K562 (cell line): ENCODE measurements around the gene AKT1S1. TPM values are rescaled to one million over a fixed set of nuclear protein-coding genes. Genes with fewer than 3 reads are reported as not detected.

ENCODE experiments used
- ATAC-seq: fragments of 200-7000 bp; cut with Tn5 transposase; 3 replicates; pipeline ENCODE4 v1.9.1; 2020; ENCODE audit warnings: moderate library complexity
- Bru-seq: library from RNA; stranded (reverse); fragments of 400-500 nt; gene quantifications from one replicate; lab custom pipeline; 2021; lab: Mats Ljungman, UMichigan
- BruChase-seq, 2 experiments: library from RNA; stranded (reverse); fragments of 400-500 nt; gene quantifications; one replicate each; lab custom pipeline; 2021; lab: Mats Ljungman, UMichigan
- BruUV-seq: library from RNA; stranded (reverse); fragments of 400-500 nt; replicated peaks from 2 replicates; lab custom pipeline; 2021; lab: Mats Ljungman, UMichigan
- CTCF ChIA-PET: fragments of 300-600 bp; formaldehyde crosslinking; extraction: SDS; loops from one replicate; lab custom pipeline; 2021; ENCODE audit warnings: low intra/inter-chr PET ratio; lab: Yijun Ruan, JAX
- POLR2A ChIA-PET: fragments of 300-600, 350-650 bp; sonication (Branson Sonifier 250); formaldehyde crosslinking; extraction: SDS; loops from one replicate; lab custom pipeline; 2021; ENCODE audit warnings: antibody characterized with exemption, inconsistent platforms; lab: Yijun Ruan, JAX
- DNase-seq, 4 experiments: peaks; one replicate each; pipeline versions ENCODE4 v3.0.0 to v3.0.0-alpha.2; 2011 to 2018; ENCODE audit warnings: low spot score in 3 of 4, mixed read lengths in 3 of 4; ENCODE audit errors: extremely low read depth in 1 of 4
- FAIRE-seq: peaks from 2 replicates; lab custom pipeline; 2011; peaks lifted over from hg19 to GRCh38; lab: Jason Lieb, UNC
- H2AFZ ChIP-seq: 2 replicates; pipeline ENCODE4 v1.6.0; 2011; ENCODE audit warnings: low read depth, low read length, control low read depth, inconsistent platforms
- H3K27ac ChIP-seq: fragments of 200-600 bp; 3 replicates; pipeline ENCODE4 v1.8.0; 2011; ENCODE audit warnings: low read depth, mild to moderate bottlenecking, control low read depth, inconsistent platforms, low read length, moderate library complexity, mixed read lengths; ENCODE audit errors: extremely low read depth
- H3K27me3 ChIP-seq, 2 experiments: fragments of 300-600 bp in 1 of 2; 2 replicates in 1 of 2; 3 replicates in 1 of 2; pipeline versions ENCODE4 v1.6.0 to v1.8.0; 2011; ENCODE audit warnings: inconsistent platforms in 2 of 2, low read length in 2 of 2, mild to moderate bottlenecking in 1 of 2, mixed read lengths in 1 of 2, moderate library complexity in 1 of 2; ENCODE audit not compliant: control insufficient read depth in 2 of 2, insufficient read depth in 2 of 2
- H3K36me3 ChIP-seq: fragments of 300-600 bp; 3 replicates; pipeline ENCODE4 v1.8.0; 2011; ENCODE audit warnings: mild to moderate bottlenecking, low read length, inconsistent platforms; ENCODE audit not compliant: control insufficient read depth, insufficient read depth
- H3K4me1 ChIP-seq, 2 experiments: fragments of 200-600 bp in 1 of 2; replicated peaks in 1 of 2; 2 replicates in 1 of 2; 3 replicates in 1 of 2; pipeline versions ENCODE4 v1.5.1 to v1.8.0; 2011; ENCODE audit warnings: inconsistent platforms in 2 of 2, low read length in 2 of 2, mild to moderate bottlenecking in 1 of 2, mixed read lengths in 1 of 2, moderate library complexity in 1 of 2; ENCODE audit not compliant: control insufficient read depth in 2 of 2, insufficient read depth in 2 of 2
- H3K4me2 ChIP-seq: 2 replicates; pipeline ENCODE4 v1.6.1; 2011; ENCODE audit warnings: low read length, control low read depth, inconsistent platforms, mixed read lengths; ENCODE audit not compliant: insufficient read depth
- H3K4me3 ChIP-seq: fragments of 200-600 bp; sonication (generic), shearing (Covaris generic); 2 replicates; pipeline ENCODE4 v1.5.1; 2016; ENCODE audit warnings: control low read depth, inconsistent platforms
- H3K79me2 ChIP-seq: fragments of 200-600 bp; 3 replicates; pipeline ENCODE4 v1.8.0; 2011; ENCODE audit warnings: low read length, inconsistent platforms; ENCODE audit not compliant: control insufficient read depth, insufficient read depth
- H3K9ac ChIP-seq, 2 experiments: 2 replicates each; pipeline versions ENCODE4 v1.6.0 to v1.6.1; 2011; ENCODE audit warnings: low read depth in 2 of 2, low read length in 2 of 2, control low read depth in 1 of 2, inconsistent platforms in 1 of 2, mild to moderate bottlenecking in 1 of 2, mixed read lengths in 1 of 2; ENCODE audit not compliant: insufficient read depth in 1 of 2
- H3K9me1 ChIP-seq: one replicate; pipeline ENCODE4 v1.6.0; 2011; ENCODE audit warnings: inconsistent platforms, mild to moderate bottlenecking, low read length, moderate library complexity; ENCODE audit not compliant: control insufficient read depth, insufficient read depth
- H3K9me3 ChIP-seq: replicated peaks from 2 replicates; pipeline ENCODE4 v1.5.1; 2011; ENCODE audit warnings: low read depth, low read length, inconsistent platforms; ENCODE audit not compliant: control insufficient read depth, insufficient read depth
- H4K20me1 ChIP-seq: replicated peaks from 2 replicates; pipeline ENCODE4 v1.6.1; 2011; ENCODE audit warnings: low read length, inconsistent platforms, mixed read lengths; ENCODE audit not compliant: control insufficient read depth, insufficient read depth
- AFF4 ChIP-seq: sonication (generic); formaldehyde crosslinking; IDR thresholded peaks from 2 replicates; pipeline ENCODE4 v1.8.0; 2023; ENCODE audit warnings: mild to moderate bottlenecking, missing genetic modification reagents
- BRCA1 ChIP-seq, 2 experiments: fragments of 450-650 bp in 1 of 2; sonication (generic) in 1 of 2; formaldehyde crosslinking in 1 of 2; IDR thresholded peaks; 2 replicates each; pipeline versions ENCODE4 v1.5.0 to v1.6.1; 2017 to 2020; ENCODE audit warnings: mild to moderate bottlenecking in 1 of 2, missing genetic modification reagents in 1 of 2
- ESRRB ChIP-seq: fragments of 250-450 bp; sonication (Bioruptor Pico); IDR thresholded peaks from 2 replicates; pipeline ENCODE4 v1.5.0; 2020; ENCODE audit warnings: mild to moderate bottlenecking, moderate library complexity, borderline replicate concordance
- HINFP ChIP-seq: fragments of 450-650 bp; conservative IDR thresholded peaks from 2 replicates; pipeline ENCODE4 v1.6.1; 2016; ENCODE audit warnings: missing genetic modification characterization, low read depth, mild to moderate bottlenecking, control low read depth, missing compliant biosample characterization
- PRPF4 ChIP-seq: fragments of 200-400 bp; formaldehyde crosslinking; IDR thresholded peaks from one replicate; pipeline ENCODE4 v1.6.1; 2017; ENCODE audit warnings: low read length, low read depth, mild to moderate bottlenecking; ENCODE audit not compliant: insufficient read depth, poor library complexity, severe bottlenecking
- SMARCE1 ChIP-seq: fragments of 450-650 bp; IDR thresholded peaks from 2 replicates; pipeline ENCODE4 v1.7.1; 2016; ENCODE audit warnings: mild to moderate bottlenecking
- ZNF134 ChIP-seq: fragments of 250-450 bp; sonication (Bioruptor Pico); conservative IDR thresholded peaks from 2 replicates; pipeline ENCODE4 v1.4.0; 2020
- ZNF589 ChIP-seq: fragments of 200-800 bp; sonication (Bioruptor generic); IDR thresholded peaks from 2 replicates; pipeline ENCODE4 v1.6.1; 2016; ENCODE audit warnings: low read depth, missing genetic modification characterization, missing compliant biosample characterization
- WGBS: fragments of 100-300 bp; shearing (Covaris generic); methylation state at CpG from one replicate; pipeline ENCODE4 v1.1.6; 2016; ENCODE audit warnings: low coverage, mixed read lengths; ENCODE audit not compliant: insufficient coverage; ENCODE audit errors: missing lambda C conversion rate; 5-methylcytosine and 5-hydroxymethylcytosine counted together
- in situ Hi-C: fragments of 300-500 bp; cut with MboI; formaldehyde crosslinking; loops from 4 replicates; pipeline ENCODE4 v1.15.0; 2018; ENCODE audit warnings: inconsistent platforms, mixed read lengths
- intact Hi-C: fragments of 100-400 bp; cut with micrococcal nuclease; formaldehyde crosslinking; loops from 2 replicates; pipeline ENCODE4 v1.14.2; 2022
- long read RNA-seq, 3 experiments: library from polyadenylated mRNA in 2 of 3; library from RNA in 1 of 3; unstranded in 2 of 3; stranded (forward) in 1 of 3; transcript quantifications; one replicate each; pipeline ENCODE4 v2.0.0, GENCODE V29; 2019 to 2022
- polyA minus RNA-seq, 3 experiments: library from RNA; depleted of rRNA, polyadenylated mRNA; stranded (reverse); fragments of >200 nt; gene quantifications; 2 replicates each; pipeline ENCODE4 v1.2.3, GENCODE V29; 2011
- polyA plus RNA-seq, 8 experiments: library from polyadenylated mRNA; depleted of rRNA in 4 of 8; stranded (reverse) in 5 of 8; unstranded in 3 of 8; fragments of >200 nt; fragmentation: Nextera tagmentation in 2 of 8; fragmentation: Illumina TruSeq in 1 of 8; extraction: Ambion mirVana in 2 of 8; extraction: Trizol in 1 of 8; gene quantifications; 2 replicates each; pipeline versions ENCODE4 v1.2.1 to v1.2.3, GENCODE V29; 2011 to 2014; ENCODE audit warnings: inconsistent platforms in 1 of 8, missing spikeins in 1 of 8
- total RNA-seq, 7 experiments: library from RNA; depleted of rRNA in 6 of 7; stranded (reverse); fragments of >200 nt in 6 of 7; fragmentation: Illumina TruSeq in 2 of 7; extraction: Trizol in 2 of 7; gene quantifications; 2 replicates each; pipeline versions ENCODE4 v1.2.1 to v1.2.3, GENCODE V29; 2011 to 2021; ENCODE audit warnings: low replicate concordance in 1 of 7

The AKT1S1 gene
- total RNA-seq (2011; cell fraction: chromatin; rRNA removed; ENCODE audit: low replicate concordance) = 24.5 and 49.9 TPM in 2 replicates
- total RNA-seq (2011; cell fraction: nucleolus; rRNA removed) = 34.3 and 39.9 TPM in 2 replicates
- 26.9 and 29.9 TPM in 2 replicates for total RNA-seq (2011; cell fraction: nucleoplasm; rRNA removed)
- total RNA-seq (2014; rRNA removed) (25.7 and 33.8 TPM in 2 replicates), total RNA-seq (2014; rRNA removed; fragmentation: Illumina TruSeq; extraction: Trizol) (5.7 and 6.9 TPM in 2 replicates), total RNA-seq (2015; rRNA removed; fragmentation: Illumina TruSeq; extraction: Trizol) (13.5 and 14.4 TPM in 2 replicates), total RNA-seq (2021) (50.1 and 50.3 TPM in 2 replicates), polyA plus RNA-seq (2011; rRNA removed) (17.1 and 22.4 TPM in 2 replicates), polyA plus RNA-seq (2014; fragmentation: Illumina TruSeq; extraction: Trizol) (39.0 and 40.7 TPM in 2 replicates), polyA plus RNA-seq (2014; fragmentation: Nextera tagmentation; extraction: Ambion mirVana) (1 to 10 TPM; 1.2 TPM), polyA plus RNA-seq (2014; rRNA removed) (38.2 and 45.4 TPM in 2 replicates), polyA minus RNA-seq (2011; rRNA and poly(A)+ RNA removed) (7.8 and 10.3 TPM in 2 replicates), Bru-seq, nascent RNA (percentile 73 among the genes with signal in this experiment), BruChase-seq, experiment 1, labeled RNA remaining after a 2-hour chase (percentile 76 among the genes with signal in this experiment), BruChase-seq, experiment 2, labeled RNA remaining after a 6-hour chase (percentile 77 among the genes with signal in this experiment)
- 34.5 and 68.9 TPM in 2 replicates for polyA plus RNA-seq (2011; cell fraction: cytosol; rRNA removed)
- 33.2 and 55.4 TPM in 2 replicates for polyA plus RNA-seq (2011; cell fraction: nucleus; rRNA removed)
- polyA plus RNA-seq (2012) = 31.8 and 37.6 TPM in 2 replicates
- 17.4 and 21.4 TPM in 2 replicates for polyA minus RNA-seq (2011; cell fraction: cytosol; rRNA and poly(A)+ RNA removed)
- 18.2 and 22.4 TPM in 2 replicates for polyA minus RNA-seq (2011; cell fraction: nucleus; rRNA and poly(A)+ RNA removed)
- long read RNA-seq, experiment 1, partial matches to known transcripts = 1 of 7 reads
- long read RNA-seq, experiment 1, other reads (novel, unspliced or antisense) = 4 of 7 reads
- long read RNA-seq, experiment 2, transcript AKT1S1-207 (5 exons, 3,075 nt) = minor isoform, 27 of 99 reads
- long read RNA-seq, experiment 2, transcript AKT1S1-205 (4 exons, 3,640 nt) = major isoform, 31 of 99 reads
- long read RNA-seq, experiment 2, transcript AKT1S1-204 (5 exons, 1,911 nt) = minor isoform, 5 of 99 reads
- long read RNA-seq, experiment 2, partial matches to known transcripts = 24 of 99 reads
- long read RNA-seq, experiment 2, other reads (novel, unspliced or antisense) = 8 of 99 reads
- long read RNA-seq, experiment 3, partial matches to known transcripts = 5 of 7 reads
- long read RNA-seq, experiment 3, other reads (novel, unspliced or antisense) = 0 of 7 reads

- Histone ChIP-seq H3K4me3 (peak within 1 kb of the TSS; percentile 84), H3K79me2 (peaks cover 35% of the 10 kb centered on the region), H4K20me1 (no peaks in the 10 kb centered on the region), H3K4me2 (peak within 1 kb of the TSS; percentile 99), H3K9ac (peak within 1 kb of the TSS; percentile 98 to 99), H3K4me1 (peaks cover 9 to 76% of the 10 kb centered on the region in 2 experiments; a peak in 4 of 5 replicates), H3K27me3 (no peaks in the 10 kb centered on the region), H3K36me3 (peaks cover 50% of the 10 kb centered on the region; the same call in 2 of the 3 replicates), H2AFZ (peak within 1 kb of the TSS; percentile 97), H3K9me3 (no peaks in the 10 kb centered on the region), H3K9me1 (no peaks in the 10 kb centered on the region), H3K27ac (peak within 1 kb of the TSS; percentile 99)
- POLR2A ChIA-PET = interaction anchor here (0.7 to 3.0 kb wide), 12 partner anchors 8 to 759 kb away, joined by 3 to 19 read pairs (median 3); partner anchors contain the start of genes ATF5 and NUP62
- ATAC-seq = peak; percentile 87
- FAIRE-seq = peak; percentile 100
- BruUV-seq = no TSS peak
- intact Hi-C loops = loop anchor here (1.0 to 10.0 kb wide), 2 partner anchors 8 to 162 kb away; no protein-coding TSS in a partner anchor
- DNase-seq = peak; percentile 89 to 99 (median 94)
- CTCF ChIA-PET = no interaction called here
- WGBS = under 1% methylated on average over 57 of the region's 61 CpGs
- in situ Hi-C loops = loop anchor here (10.0 kb wide), 1 partner anchor 382 kb away; the partner anchor contains the start of gene RPS11
- TF ChIP-seq ZNF134 (CRISPR knock-in tag) (no peak), ESRRB (CRISPR knock-in tag) (no peak), ZNF589 (CRISPR knock-in tag) (no peak; the same call in 1 of the 2 replicates), AFF4 (CRISPR knock-in tag) (peak; percentile 62; the same call in 1 of the 2 replicates), PRPF4 (no peak), BRCA1 (IDR thresholded peaks at IDR 0.05) (no peak), BRCA1 (CRISPR knock-in tag; IDR thresholded peaks at IDR 0.05) (no peak), HINFP (tag) (no peak), SMARCE1 (0 out of 2 replicates have a peak, but pooled peaks have one; percentile 20)
Measured at GRCh38 chr19:49877020-49877878, at the start of gene AKT1S1, which contains the start of gene TBC1D17. Gene AKT1S1, minus strand, starts transcription at chr19:49877355. Its CDS starts 4,060 bp downstream, at chr19:49873295. Gene TBC1D17, plus strand, starts transcription at chr19:49877702. Its CDS starts 22 bp downstream, at chr19:49877724.
